Stimulated activated naive CD8-positive, alpha-beta T cell treated with anti-CD3 and anti-CD28 coated beads, Interleukin-15, Interleukin-2, amounts not matched to agents 100 U/mL and 50 U/mL, for 24 hours (primary cell): ENCODE measurements around the gene IL21R.
"Not testable (repeated sequence)": the region's sequence is repeated elsewhere in the genome, so short reads cannot be mapped to it uniquely, and the experiment has no call there.

Experiments
- ATAC-seq: fragments of 150-1000 bp; cut with Tn5 transposase; one replicate; pipeline ENCODE4 v1.10.0; 2021
- DNase-seq: peaks from one replicate; pipeline ENCODE4 v3.0.0; 2021

The IL21R gene

DNA sequence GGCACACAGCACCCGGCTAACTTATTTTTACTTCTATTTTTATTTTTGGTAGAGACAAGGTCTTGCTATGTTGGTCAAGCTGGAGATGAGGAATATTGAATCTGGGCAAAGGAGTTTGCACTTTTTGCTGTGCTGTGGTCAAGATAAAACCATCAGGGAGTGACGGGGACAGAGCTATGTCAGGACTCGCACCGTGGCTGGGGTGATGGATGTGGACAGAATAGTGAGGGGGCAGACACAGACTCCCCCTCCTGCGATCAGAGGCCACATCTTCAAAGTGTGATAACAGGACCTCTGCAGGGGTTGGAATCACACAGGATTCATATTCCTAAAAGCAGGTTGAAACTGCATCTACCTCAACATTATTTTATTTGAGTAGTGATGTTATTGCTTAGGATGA lies 25.6 kb downstream of the IL21R start:
- DNase-seq, result peak; percentile 2

DNA sequence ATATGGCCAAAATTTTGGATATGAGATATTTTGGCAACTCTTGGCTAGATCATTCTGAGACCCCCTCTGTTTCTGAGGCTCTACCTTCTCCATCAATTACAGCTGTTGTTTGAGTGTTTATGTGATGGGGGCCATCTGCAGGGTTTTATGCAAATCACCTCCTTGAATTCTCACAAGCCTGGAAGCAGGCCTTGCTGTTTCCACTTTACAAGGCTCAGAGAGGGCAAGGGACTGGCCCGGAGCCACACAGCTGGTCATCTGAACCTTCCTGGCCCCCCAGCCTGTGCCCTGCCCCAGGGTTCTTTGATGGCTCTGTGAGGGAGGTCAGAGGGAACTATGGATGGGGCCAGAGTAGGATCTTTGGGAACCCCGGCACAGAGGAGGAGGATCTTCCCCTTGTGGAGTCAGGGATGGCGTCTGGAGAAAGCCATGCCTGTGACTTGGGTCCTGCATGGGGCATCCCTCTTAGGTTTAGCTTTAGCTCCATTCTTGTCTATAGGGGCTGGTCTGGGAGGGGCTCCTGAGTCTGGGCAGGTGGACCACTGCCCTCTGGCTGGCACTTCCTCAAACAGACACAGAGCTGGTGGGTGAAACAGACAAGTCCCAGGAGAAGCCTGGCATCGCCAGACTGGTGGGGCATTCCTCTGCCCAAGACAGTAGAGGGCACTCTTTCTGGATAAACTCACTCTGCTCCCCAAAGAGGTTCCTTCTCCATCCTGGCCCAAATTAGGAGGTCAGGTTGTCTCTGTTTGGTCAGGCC lies 26.2 kb downstream of the IL21R start:
- ATAC-seq (no peak), DNase-seq (peak; percentile 15)

More for the DNA sequence above, 25.6 kb downstream of the IL21R start:
- ATAC-seq, result no peak

DNA sequence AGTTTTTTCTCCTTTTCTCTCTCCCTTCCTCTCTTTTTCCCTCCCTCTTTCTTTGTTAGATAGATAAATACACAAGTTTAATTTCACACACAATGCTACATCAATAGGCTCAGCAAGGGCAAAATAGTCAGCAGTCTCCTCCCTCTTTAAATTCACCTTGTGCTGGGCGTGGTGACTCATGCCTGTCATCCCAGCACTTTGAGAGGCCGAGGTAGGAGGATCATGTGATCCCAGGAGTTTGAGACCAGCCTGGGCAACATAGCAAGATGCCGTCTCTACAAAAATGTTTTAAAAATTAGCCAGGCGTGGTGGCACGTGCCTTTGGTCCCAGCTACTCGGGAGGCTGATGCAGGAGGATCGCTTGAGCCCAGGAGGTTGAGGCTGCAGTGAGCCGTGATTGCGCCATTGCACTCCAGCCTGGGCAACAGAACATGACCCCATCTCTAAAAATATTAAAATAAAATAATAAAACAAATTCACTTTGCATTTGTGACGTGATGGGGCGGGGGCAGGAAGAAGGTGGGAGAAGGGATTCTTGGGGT lies 27.4 kb downstream of the IL21R start:
- DNase-seq (peak; percentile 2), ATAC-seq (no peak)

DNA sequence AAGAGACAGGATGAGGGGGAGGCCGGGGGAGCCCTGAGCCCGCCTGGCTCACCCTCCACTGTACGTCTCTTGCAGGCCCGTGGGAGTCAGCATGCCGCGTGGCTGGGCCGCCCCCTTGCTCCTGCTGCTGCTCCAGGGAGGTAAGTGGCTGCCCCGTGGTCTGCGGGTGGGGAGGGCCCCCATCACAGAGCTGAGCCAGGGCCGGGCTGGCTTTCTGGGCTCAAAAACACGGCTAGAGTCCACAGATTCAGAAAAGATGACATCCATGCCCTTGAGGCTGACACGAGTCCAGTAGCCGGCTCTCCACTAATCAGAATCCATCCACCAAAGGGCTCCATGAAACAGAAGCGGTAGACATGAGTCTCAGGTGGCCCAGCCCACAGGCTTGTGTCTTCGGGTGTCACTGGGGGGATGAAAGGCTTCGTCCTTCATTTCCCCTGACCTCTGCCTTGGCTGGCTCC lies 28.0 kb downstream of the IL21R start:
- ATAC-seq (no peak), DNase-seq (peak; percentile 12)

DNA sequence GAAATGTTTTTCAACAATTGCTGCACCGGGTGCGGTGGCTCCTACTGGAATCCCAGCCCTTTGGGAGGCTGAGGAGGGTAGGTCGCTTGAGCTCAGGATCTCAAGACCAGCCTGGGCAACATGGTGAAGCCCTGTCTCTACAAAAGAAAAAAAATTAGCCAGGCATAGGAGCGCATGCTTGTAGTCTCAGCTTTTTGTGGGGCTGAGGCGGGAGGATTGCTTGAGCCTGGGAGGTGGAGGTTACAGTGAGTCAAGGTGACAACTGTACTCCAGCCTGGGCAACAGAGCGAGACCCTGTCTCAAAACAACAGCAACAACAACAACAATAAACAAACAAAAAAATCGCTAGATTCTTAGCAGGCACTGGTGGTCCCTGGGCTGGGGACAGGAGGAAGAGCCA lies 28.5 kb downstream of the IL21R start:
- DNase-seq (peak; percentile 3), ATAC-seq (no peak)

DNA sequence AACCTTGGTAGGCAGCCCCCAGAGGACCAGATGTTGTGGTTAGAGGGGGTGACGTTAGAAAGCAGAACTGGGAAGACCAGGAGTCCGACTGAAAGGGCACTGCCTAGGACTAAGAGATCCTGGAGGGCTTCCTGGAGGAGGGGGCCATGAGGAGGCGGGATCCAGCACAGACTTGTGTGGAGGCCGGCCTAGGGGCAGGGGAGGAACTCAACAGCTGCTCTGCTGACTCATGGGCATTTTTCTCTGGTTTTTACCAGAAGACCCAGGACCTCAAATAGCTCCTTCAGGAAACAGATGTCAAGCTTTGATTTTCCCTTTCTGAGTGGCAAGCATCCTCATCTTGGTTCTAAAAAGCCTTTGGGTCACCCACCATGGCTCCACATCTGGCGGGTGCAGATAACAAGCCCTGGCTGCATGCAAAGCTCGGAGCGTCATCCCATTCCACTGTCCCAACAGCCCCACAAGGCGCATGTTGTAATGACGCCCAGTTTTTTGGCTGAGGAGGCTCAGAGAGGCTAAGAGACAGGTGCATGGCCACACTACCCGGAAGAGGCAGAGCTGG lies 29.0 kb downstream of the IL21R start:
- ATAC-seq, result peak; percentile 17
- DNase-seq, result peak; percentile 45

DNA sequence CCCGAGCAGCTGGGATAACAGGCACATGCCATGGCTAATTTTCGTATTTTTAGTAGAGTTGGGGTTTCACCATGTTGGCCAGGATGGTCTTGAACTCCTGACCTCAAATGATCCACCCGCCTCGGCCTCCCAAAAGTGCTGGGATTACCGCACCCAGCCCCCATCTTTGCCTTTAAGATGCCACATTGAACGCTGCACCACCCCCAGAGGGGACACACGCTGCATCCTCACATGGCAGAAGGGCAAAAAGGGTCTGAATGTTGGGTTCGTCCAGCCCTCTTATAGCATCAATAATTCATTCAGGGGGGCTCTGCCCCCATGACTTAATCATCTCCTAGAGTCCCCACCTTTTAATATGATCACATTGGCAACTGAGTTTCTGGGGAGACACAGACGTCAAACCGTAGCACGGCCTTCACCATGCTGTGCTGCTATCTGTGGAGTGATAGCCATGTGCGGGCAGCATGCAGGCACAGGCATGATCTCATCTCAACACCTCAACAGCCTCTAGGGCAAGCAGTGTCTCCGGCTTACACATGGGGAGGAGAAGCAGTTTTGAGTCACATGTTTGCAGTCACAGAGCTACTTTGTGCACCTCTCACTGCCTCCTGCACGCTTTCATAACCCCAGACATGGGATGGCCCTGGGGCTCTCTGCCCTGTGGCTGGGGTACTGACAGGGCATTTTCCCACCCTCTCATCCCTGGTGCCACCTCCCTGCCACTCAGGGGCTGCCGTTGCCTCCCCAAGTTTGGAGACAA lies 30.0 kb downstream of the IL21R start:
- ATAC-seq, result peak; percentile 20
- DNase-seq, result peak; percentile 5

DNA sequence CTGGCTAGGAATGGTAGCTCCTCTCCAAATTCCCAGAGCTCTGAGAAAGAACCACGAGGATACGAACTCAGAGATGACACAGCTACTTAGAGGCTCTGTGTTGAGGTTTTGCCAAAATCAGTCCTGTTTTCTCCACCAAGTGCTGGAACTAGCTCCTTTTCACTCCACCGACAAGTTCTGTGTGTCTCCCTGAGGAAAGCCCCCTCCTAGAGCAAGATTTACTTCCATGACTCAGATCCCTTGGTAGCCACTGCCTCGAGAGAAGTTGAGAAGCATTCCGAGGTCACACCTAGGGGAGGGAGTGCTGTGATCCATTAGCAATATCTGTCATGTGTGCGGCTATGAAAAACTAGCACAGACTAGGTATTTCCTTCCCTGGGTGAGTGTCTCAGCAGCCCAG lies 30.6 kb downstream of the IL21R start:
- DNase-seq (peak; percentile 3), ATAC-seq (no peak)

DNA sequence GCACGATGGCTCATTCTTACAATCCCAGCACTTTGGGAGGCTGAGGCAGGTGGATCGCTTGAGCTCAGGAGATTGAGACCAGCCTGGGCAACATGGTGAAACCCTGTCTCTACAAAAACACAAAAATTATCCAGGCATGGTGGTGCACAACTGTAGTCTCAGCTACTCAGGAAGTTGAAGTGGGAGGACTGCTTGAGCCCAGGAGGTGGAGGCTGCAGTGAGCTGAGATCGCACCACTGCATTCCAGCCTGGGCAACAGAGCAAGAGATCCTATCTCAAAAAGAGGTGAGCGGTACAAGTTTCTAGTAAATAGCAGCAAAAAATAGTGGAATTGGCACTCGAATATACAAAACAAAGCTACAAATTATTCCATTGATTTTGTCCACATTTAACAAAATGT lies 31.2 kb downstream of the IL21R start:
- not testable (repeated sequence) for ATAC-seq
- peak; percentile 1 for DNase-seq

DNA sequence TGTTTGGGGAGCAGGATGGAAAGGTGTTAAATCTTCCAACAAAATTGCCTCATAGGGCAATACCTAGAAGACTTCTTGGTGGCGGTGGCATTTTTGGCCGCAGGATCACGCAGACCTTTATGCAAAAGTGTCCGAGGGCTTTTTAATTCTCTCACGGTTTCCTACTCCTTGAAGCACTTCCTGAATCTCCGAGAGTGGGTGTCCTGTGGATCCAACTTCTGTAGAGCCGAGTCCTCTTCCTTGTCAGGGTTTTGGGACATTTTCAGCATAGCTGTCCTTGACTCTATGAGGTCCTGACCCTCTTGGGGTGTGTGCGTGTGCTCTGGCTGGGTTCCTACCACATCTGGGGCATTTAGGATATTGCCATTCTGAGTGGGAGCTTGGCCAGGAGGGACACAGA lies 31.7 kb downstream of the IL21R start:
- DNase-seq, result no peak
- ATAC-seq, result no peak

DNA sequence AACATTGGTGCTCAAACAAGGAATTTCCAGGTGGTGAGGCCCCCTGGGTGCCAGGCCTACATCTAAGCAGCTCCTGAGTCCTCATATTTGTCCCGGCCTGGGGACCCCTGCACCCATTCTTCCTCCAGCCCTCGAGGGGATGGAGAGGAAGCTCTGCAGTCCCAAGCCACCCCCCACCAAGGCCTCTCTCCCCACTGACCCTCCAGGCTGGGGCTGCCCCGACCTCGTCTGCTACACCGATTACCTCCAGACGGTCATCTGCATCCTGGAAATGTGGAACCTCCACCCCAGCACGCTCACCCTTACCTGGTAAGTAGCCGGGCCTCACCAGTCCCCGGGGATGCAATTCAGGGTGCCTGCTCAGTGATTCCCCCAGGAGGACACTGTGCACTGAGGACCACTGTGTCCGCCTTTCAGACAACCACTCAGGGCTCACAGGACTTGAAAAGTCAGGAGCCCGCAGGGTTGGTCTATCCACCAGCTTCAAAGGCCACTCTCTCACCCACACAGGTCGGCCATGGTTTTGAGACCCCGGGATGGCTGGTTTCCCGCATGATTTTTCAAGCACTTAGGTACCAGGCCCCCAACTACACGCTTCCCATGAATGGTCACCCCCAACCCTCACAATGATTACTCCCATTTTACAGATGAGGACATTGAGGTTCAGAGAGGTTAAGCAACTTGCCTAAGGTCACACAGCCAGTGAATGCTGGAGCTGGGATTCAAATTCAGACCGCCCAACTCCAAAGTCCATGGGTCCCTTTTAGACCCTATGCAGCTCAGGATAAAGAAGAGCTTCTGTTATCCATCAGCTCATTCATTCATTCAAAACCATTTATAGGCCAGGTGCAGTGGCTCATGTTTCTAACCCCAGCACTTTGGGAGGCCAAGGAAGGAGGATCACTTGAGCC lies 32.4 kb downstream of the IL21R start:
- ATAC-seq, result no peak
- peak; percentile 2 for DNase-seq

DNA sequence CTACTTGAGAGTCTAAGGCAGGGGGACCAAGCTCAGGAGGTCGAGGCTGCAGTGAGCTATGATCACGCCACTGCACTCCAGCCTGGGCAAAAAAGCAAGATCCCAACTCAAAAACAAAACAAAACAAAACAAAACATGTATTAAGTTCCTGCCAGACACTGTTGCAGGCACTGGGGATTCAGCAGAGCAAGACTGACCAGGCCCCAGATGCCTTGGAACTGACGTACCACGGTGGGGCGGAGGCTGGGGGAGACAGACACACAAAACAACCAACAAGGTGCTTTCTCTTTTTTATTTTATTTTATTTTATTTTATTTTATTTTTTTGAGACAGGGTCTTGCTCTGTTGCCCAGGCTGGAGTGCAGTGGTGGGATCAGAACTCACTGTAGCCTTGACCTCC lies 33.2 kb downstream of the IL21R start:
- DNase-seq, result peak; percentile 4
- not testable (repeated sequence) for ATAC-seq

DNA sequence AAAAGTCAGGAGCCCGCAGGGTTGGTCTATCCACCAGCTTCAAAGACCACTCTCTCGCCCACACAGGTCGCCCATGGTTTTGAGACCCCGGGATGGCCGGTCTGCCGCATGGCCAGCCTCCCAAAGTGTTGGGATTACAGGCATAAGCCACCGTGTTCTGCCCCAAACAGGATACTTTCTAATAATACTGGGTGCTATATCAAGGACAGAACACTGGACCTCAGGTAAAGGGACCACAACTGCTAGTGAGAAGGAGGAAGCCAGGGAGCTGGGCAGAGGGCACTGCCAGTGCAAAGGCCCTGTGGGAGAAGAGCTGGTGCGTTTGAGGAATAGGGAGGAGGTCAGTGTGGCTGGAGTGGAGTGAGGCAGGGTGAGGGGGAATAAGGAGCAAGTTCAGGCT lies 34.1 kb downstream of the IL21R start:
- DNase-seq (no peak), ATAC-seq (no peak)

DNA sequence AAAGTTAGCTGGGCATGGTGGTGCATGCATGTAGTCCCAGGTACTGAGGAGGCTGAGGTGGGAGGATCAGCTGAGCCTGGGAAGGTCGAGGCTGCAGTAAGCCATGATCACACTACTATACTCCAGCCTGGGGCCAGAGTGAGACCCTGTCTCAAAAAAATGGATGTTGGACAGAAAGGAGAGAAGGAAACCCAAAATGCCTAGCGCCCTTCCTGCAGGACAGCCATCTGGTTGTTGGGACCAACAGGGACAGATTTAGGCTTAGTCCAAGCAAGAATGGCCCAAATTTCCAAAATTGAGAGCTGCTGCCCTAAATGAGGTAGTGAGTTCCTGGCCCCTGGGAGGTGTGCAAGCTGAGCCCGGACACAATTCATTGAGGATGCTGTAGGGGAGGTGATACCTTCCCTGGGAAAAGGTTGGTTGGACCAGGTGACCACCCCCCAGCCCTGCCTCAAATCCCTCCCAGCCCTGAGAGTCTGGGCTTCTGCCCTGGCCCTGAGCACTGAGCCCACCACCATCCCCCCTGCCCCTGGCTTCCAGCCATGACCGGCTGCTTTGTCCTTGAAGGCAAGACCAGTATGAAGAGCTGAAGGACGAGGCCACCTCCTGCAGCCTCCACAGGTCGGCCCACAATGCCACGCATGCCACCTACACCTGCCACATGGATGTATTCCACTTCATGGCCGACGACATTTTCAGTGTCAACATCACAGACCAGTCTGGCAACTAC lies 35.1 kb downstream of the IL21R start:
- no peak for ATAC-seq
- peak; percentile 1 for DNase-seq

DNA sequence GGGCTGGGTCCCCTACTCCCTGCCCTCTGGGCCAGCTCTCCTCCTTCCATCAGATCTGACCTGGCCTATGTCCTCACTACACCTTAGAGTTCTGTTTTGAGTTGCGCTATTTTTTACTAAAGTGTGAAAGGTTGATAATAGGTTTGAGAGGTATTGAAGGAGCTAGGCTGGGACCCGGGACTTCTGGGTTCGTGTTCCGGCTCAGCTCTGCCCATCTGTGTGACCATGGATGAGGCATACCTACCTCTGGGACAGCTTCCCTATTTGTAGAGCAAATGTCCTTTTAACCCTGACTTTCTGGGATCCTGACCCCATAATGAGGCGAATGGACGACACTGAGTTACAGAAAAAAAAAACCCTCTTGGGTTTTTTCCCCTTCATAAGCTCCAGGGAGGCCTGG lies 36.0 kb downstream of the IL21R start:
- no peak for ATAC-seq
- DNase-seq, result peak; percentile 2

DNA sequence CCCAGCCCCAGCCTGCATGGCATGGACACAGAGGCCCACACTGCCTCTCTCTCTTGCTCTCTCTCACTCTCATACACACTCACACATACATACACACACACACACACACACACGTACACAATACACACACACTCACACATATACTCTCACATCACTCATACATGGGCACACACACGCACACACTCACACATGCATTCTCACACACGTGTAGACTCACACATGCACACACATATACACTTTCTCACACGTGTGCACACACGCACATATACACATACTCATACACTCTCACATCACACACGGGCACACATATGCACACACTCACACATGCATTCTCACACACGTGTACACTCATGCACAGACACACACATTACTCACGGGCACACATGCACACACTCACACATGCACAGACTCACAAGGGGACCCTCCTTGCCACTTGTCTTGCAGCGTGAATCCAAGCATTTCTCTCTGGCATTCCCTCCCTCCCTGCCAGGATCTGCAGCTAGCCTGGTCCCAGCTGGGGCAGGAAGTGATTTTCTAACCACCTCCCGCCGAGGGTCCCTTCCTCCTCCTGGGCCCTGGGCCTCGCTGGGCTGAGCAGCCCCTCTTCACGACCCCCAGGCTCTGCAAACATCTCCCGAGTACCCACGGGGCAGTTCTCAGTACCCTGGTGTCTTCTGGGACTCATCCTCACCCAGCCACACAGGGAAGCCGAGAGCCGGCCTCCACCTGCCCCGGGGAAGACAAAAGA lies 37.5 kb downstream of the IL21R start:
- peak; percentile 0 for DNase-seq
- no peak for ATAC-seq

DNA sequence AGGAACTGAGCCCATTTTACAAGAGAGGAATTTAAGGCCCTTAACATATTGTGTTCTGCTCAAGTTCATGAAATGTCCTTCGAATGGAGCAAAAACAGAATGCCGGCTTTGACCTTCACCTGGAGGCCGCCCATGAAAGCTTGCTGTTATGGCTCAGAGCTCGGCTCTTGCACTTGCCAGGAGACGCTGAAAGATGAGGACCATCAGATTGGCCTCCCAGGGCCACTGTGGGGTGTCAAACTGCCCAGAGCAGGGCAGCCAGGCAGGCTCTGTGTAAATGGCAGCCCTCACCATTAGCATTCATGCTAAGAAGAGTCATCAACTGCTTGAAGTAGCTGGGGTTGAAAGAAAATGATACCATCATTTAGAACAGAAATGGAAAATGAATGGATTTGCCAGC lies 39.3 kb downstream of the IL21R start:
- peak; percentile 1 for DNase-seq
- no peak for ATAC-seq

DNA sequence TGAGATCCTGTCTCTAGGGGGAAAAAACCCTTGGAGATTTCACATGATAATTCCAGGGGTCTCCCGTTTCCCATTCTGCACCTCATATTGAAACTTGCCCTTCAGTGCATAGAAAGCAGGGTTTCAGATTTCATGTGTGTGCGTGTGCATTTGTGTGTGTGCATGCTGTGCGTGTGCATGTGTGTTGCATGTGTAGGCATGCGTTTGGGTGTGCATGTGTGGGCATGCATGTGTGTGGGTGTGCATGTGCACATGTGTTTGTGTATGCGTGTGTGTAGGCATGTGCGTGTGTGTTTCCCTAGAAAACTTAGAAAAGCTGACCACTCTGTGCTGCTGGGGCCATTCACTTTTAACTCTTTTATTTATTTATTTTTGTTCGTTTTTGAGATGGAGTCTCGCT lies 40.0 kb downstream of the IL21R start:
- ATAC-seq (no peak), DNase-seq (peak; percentile 1)

DNA sequence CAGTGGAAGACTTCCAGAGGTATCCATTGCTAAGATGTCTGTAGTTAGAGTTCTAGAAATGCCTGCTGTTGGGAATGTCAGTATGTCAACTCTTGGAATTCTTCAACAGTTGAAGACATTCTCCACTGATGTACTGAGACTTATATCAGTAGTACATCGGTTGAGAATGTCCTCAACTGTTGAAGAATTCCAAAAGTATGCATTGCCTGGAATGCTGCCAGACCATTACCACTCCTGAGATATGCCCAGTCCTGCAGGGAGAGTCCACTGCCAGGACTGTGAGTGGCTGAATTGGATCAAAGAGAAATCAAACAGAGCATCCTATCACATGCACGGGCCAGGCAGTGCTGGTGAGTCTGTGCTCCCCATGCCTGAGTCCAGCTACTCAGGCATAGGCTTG lies 42.0 kb downstream of the IL21R start:
- no peak for ATAC-seq
- DNase-seq, result peak; percentile 0

DNA sequence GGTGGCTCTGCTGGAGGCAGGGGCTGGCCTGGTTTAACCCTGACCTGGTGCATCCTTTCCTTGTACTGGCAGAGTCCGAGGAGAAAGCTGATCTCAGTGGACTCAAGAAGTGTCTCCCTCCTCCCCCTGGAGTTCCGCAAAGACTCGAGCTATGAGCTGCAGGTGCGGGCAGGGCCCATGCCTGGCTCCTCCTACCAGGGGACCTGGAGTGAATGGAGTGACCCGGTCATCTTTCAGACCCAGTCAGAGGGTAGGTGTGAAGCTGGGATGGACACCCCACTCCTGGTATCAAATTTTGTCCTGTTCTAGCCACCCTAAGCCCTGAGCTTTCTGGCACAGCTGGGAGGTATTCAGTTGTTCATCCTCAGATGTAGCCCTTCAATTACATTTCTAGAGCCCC lies 42.5 kb downstream of the IL21R start:
- no peak for ATAC-seq
- DNase-seq, result peak; percentile 2
